ENCODE data around the gene CFAP126. TPM values are rescaled to one million over a fixed set of nuclear protein-coding genes. Genes with fewer than 3 reads are reported as not detected.

Gene CFAP126, protein sequence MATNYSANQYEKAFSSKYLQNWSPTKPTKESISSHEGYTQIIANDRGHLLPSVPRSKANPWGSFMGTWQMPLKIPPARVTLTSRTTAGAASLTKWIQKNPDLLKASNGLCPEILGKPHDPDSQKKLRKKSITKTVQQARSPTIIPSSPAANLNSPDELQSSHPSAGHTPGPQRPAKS
- 0.83 and 1.7 TPM in 2 replicates for polyA plus RNA-seq

GRCh38 chr1:161367684-161368400 is at the start of gene CFAP126:
TSS of gene CFAP126 (minus strand) at chr1:161367876. CDS start at chr1:161367868, 8 bp downstream.

Other genes starting within 250 kb of the CFAP126 start
- gene PFDN2, start 249.8 kb downstream of the CFAP126 start, polyA plus RNA-seq, result 92.1 and 97.1 TPM in 2 replicates
- 35.5 and 38.5 TPM in 2 replicates for gene NIT1, start 249.8 kb downstream of the CFAP126 start, polyA plus RNA-seq
- 27.4 and 28.0 TPM in 2 replicates for gene DEDD, start 235.2 kb downstream of the CFAP126 start, polyA plus RNA-seq
- 301 and 305 TPM in 2 replicates for gene UFC1, start 213.9 kb downstream of the CFAP126 start, polyA plus RNA-seq
- 3.2 and 6.2 TPM in 2 replicates for gene USP21, start 208.4 kb downstream of the CFAP126 start, polyA plus RNA-seq
- 27.6 and 29.5 TPM in 2 replicates for gene PPOX, start 201.4 kb downstream of the CFAP126 start, polyA plus RNA-seq
- gene B4GALT3, start 190.4 kb downstream of the CFAP126 start, polyA plus RNA-seq, result 6.5 and 12.7 TPM in 2 replicates
- gene ADAMTS4, start 168.8 kb downstream of the CFAP126 start, polyA plus RNA-seq, result 0.13 and 0.62 TPM in 2 replicates
- gene NDUFS2, start 165.5 kb downstream of the CFAP126 start, polyA plus RNA-seq, result 145 and 159 TPM in 2 replicates
- gene FCER1G, start 152.6 kb downstream of the CFAP126 start, polyA plus RNA-seq, result 2.9 and 7.6 TPM in 2 replicates
- gene APOA2, start 144.2 kb downstream of the CFAP126 start, polyA plus RNA-seq, result not detected in 2 replicates
- 9.1 and 11.9 TPM in 2 replicates for gene TOMM40L, start 141.8 kb downstream of the CFAP126 start, polyA plus RNA-seq
- 0.23 and 1.4 TPM in 2 replicates for gene NR1I3, start 129.7 kb downstream of the CFAP126 start, polyA plus RNA-seq
- gene PCP4L1, start 109.1 kb downstream of the CFAP126 start, polyA plus RNA-seq, result 5.9 and 7.5 TPM in 2 replicates
- not detected in 2 replicates for gene MPZ, start 57.9 kb downstream of the CFAP126 start, polyA plus RNA-seq
- gene SDHC, start 53.5 kb downstream of the CFAP126 start, polyA plus RNA-seq, result 72.3 and 72.8 TPM in 2 replicates
- 1.0 TPM in 1 of 2 replicates, not detected in the other for gene FCGR2A, start 137.6 kb upstream of the CFAP126 start, polyA plus RNA-seq
- 0.62 and 0.66 TPM in 2 replicates for gene HSPA6, start 156.7 kb upstream of the CFAP126 start, polyA plus RNA-seq
- 0.73 and 1.3 TPM in 2 replicates for gene FCGR3A, start 181.9 kb upstream of the CFAP126 start, polyA plus RNA-seq

Data from Purkinje cell (primary cell).